K562 (cell line): Measurements from ENCODE around the gene RELL1. TPM values are rescaled to one million over a fixed set of nuclear protein-coding genes. Genes with fewer than 3 reads are reported as not detected.

Source experiments
- ATAC-seq: fragments of 200-7000 bp; cut with Tn5 transposase; 3 replicates; pipeline ENCODE4 v1.9.1; 2020; ENCODE audit warnings: moderate library complexity
- BruUV-seq: library from RNA; stranded (reverse); fragments of 400-500 nt; replicated peaks from 2 replicates; lab custom pipeline; 2021; lab: Mats Ljungman, UMichigan
- CTCF ChIA-PET: fragments of 300-600 bp; formaldehyde crosslinking; extraction: SDS; loops from one replicate; lab custom pipeline; 2021; ENCODE audit warnings: low intra/inter-chr PET ratio; lab: Yijun Ruan, JAX
- POLR2A ChIA-PET: fragments of 300-600, 350-650 bp; sonication (Branson Sonifier 250); formaldehyde crosslinking; extraction: SDS; loops from one replicate; lab custom pipeline; 2021; ENCODE audit warnings: antibody characterized with exemption, inconsistent platforms; lab: Yijun Ruan, JAX
- DNase-seq, 4 experiments: peaks; one replicate each; pipeline versions ENCODE4 v3.0.0 to v3.0.0-alpha.2; 2011 to 2018; ENCODE audit warnings: low spot score in 3 of 4, mixed read lengths in 3 of 4; ENCODE audit errors: extremely low read depth in 1 of 4
- FAIRE-seq: peaks from 2 replicates; lab custom pipeline; 2011; peaks lifted over from hg19 to GRCh38; lab: Jason Lieb, UNC
- H2AFZ ChIP-seq: 2 replicates; pipeline ENCODE4 v1.6.0; 2011; ENCODE audit warnings: low read depth, low read length, control low read depth, inconsistent platforms
- H3K27ac ChIP-seq: fragments of 200-600 bp; 3 replicates; pipeline ENCODE4 v1.8.0; 2011; ENCODE audit warnings: low read depth, mild to moderate bottlenecking, control low read depth, inconsistent platforms, low read length, moderate library complexity, mixed read lengths; ENCODE audit errors: extremely low read depth
- H3K27me3 ChIP-seq, 2 experiments: fragments of 300-600 bp in 1 of 2; 2 replicates in 1 of 2; 3 replicates in 1 of 2; pipeline versions ENCODE4 v1.6.0 to v1.8.0; 2011; ENCODE audit warnings: inconsistent platforms in 2 of 2, low read length in 2 of 2, mild to moderate bottlenecking in 1 of 2, mixed read lengths in 1 of 2, moderate library complexity in 1 of 2; ENCODE audit not compliant: control insufficient read depth in 2 of 2, insufficient read depth in 2 of 2
- H3K36me3 ChIP-seq: fragments of 300-600 bp; 3 replicates; pipeline ENCODE4 v1.8.0; 2011; ENCODE audit warnings: mild to moderate bottlenecking, low read length, inconsistent platforms; ENCODE audit not compliant: control insufficient read depth, insufficient read depth
- H3K4me1 ChIP-seq, 2 experiments: fragments of 200-600 bp in 1 of 2; replicated peaks in 1 of 2; 2 replicates in 1 of 2; 3 replicates in 1 of 2; pipeline versions ENCODE4 v1.5.1 to v1.8.0; 2011; ENCODE audit warnings: inconsistent platforms in 2 of 2, low read length in 2 of 2, mild to moderate bottlenecking in 1 of 2, mixed read lengths in 1 of 2, moderate library complexity in 1 of 2; ENCODE audit not compliant: control insufficient read depth in 2 of 2, insufficient read depth in 2 of 2
- H3K4me2 ChIP-seq: 2 replicates; pipeline ENCODE4 v1.6.1; 2011; ENCODE audit warnings: low read length, control low read depth, inconsistent platforms, mixed read lengths; ENCODE audit not compliant: insufficient read depth
- H3K4me3 ChIP-seq: fragments of 200-600 bp; sonication (generic), shearing (Covaris generic); 2 replicates; pipeline ENCODE4 v1.5.1; 2016; ENCODE audit warnings: control low read depth, inconsistent platforms
- H3K79me2 ChIP-seq: fragments of 200-600 bp; 3 replicates; pipeline ENCODE4 v1.8.0; 2011; ENCODE audit warnings: low read length, inconsistent platforms; ENCODE audit not compliant: control insufficient read depth, insufficient read depth
- H3K9ac ChIP-seq, 2 experiments: 2 replicates each; pipeline versions ENCODE4 v1.6.0 to v1.6.1; 2011; ENCODE audit warnings: low read depth in 2 of 2, low read length in 2 of 2, control low read depth in 1 of 2, inconsistent platforms in 1 of 2, mild to moderate bottlenecking in 1 of 2, mixed read lengths in 1 of 2; ENCODE audit not compliant: insufficient read depth in 1 of 2
- H3K9me1 ChIP-seq: one replicate; pipeline ENCODE4 v1.6.0; 2011; ENCODE audit warnings: inconsistent platforms, mild to moderate bottlenecking, low read length, moderate library complexity; ENCODE audit not compliant: control insufficient read depth, insufficient read depth
- H3K9me3 ChIP-seq: replicated peaks from 2 replicates; pipeline ENCODE4 v1.5.1; 2011; ENCODE audit warnings: low read depth, low read length, inconsistent platforms; ENCODE audit not compliant: control insufficient read depth, insufficient read depth
- H4K20me1 ChIP-seq: replicated peaks from 2 replicates; pipeline ENCODE4 v1.6.1; 2011; ENCODE audit warnings: low read length, inconsistent platforms, mixed read lengths; ENCODE audit not compliant: control insufficient read depth, insufficient read depth
- BMI1 ChIP-seq: fragments of 150-350 bp; IDR thresholded peaks from 2 replicates; pipeline ENCODE4 v1.6.1; 2014; ENCODE audit warnings: low read length
- BRF1 ChIP-seq: IDR thresholded peaks from 3 replicates; pipeline ENCODE4 v1.6.1; 2011; ENCODE audit warnings: borderline replicate concordance, mild to moderate bottlenecking; ENCODE audit not compliant: insufficient read length; ENCODE audit errors: extremely low read depth
- ETS1 ChIP-seq: conservative IDR thresholded peaks from 2 replicates; pipeline ENCODE4 v1.6.1; 2011; ENCODE audit warnings: low read depth, mild to moderate bottlenecking, low read length; ENCODE audit not compliant: control insufficient read depth
- HDAC1 ChIP-seq, 2 experiments: fragments of 450-650 bp; IDR thresholded peaks; 2 replicates each; pipeline ENCODE4 v1.6.1; 2016 to 2017; ENCODE audit warnings: inconsistent platforms in 1 of 2, mild to moderate bottlenecking in 1 of 2, moderate library complexity in 1 of 2
- KAT2B ChIP-seq: IDR thresholded peaks from one replicate; pipeline ENCODE4 v1.6.1; 2012; ENCODE audit warnings: low read depth, mild to moderate bottlenecking, control low read depth, inconsistent platforms, low read length, moderate library complexity
- MED1 ChIP-seq: sonication (generic); formaldehyde crosslinking; IDR thresholded peaks from 2 replicates; pipeline ENCODE4 v1.8.1; 2023; ENCODE audit warnings: missing genetic modification reagents, borderline replicate concordance
- PHTF2 ChIP-seq: fragments of 250-450 bp; sonication (Bioruptor Pico); IDR thresholded peaks from 2 replicates; pipeline ENCODE4 v1.5.0; 2021; ENCODE audit warnings: mild to moderate bottlenecking
- PML ChIP-seq: IDR thresholded peaks from 2 replicates; pipeline ENCODE4 v1.6.1; 2012; ENCODE audit warnings: low read length, inconsistent platforms
- PTTG1 ChIP-seq: fragments of 450-650 bp; IDR thresholded peaks from 2 replicates; pipeline ENCODE4 v1.6.1; 2016; ENCODE audit warnings: low read depth, mild to moderate bottlenecking, missing genetic modification characterization, missing compliant biosample characterization
- RNF2 ChIP-seq: sonication (generic); IDR thresholded peaks from 2 replicates; pipeline ENCODE4 v1.6.1; 2016
- SAP30 ChIP-seq: fragments of 200-600 bp; sonication (generic); IDR thresholded peaks from 2 replicates; pipeline ENCODE4 v1.6.1; 2012; ENCODE audit warnings: borderline replicate concordance, low read depth, mild to moderate bottlenecking, moderate library complexity, low read length, control low read depth, inconsistent platforms; ENCODE audit not compliant: insufficient read depth, poor library complexity, severe bottlenecking
- SETDB1 ChIP-seq: IDR thresholded peaks from one replicate; pipeline ENCODE4 v1.6.1; 2012; ENCODE audit warnings: low read length, control low read depth, inconsistent platforms
- TAF15 ChIP-seq: fragments of 200-400 bp; formaldehyde crosslinking; IDR thresholded peaks from 2 replicates; pipeline ENCODE4 v1.6.1; 2017; ENCODE audit warnings: mild to moderate bottlenecking, low read depth, low read length, moderate library complexity
- ZFP1 ChIP-seq: fragments of 450-650 bp; formaldehyde crosslinking; IDR thresholded peaks from 2 replicates; pipeline ENCODE4 v1.4.0; 2020; ENCODE audit warnings: mild to moderate bottlenecking, mixed read lengths
- ZNF124 ChIP-seq: sonication (generic); formaldehyde crosslinking; IDR thresholded peaks from 2 replicates; pipeline ENCODE4 v1.8.1; 2022; ENCODE audit warnings: missing genetic modification reagents
- ZNF224 ChIP-seq: sonication (generic); formaldehyde crosslinking; IDR thresholded peaks from 2 replicates; pipeline ENCODE4 v1.8.0; 2022; ENCODE audit warnings: mild to moderate bottlenecking, missing genetic modification reagents
- WGBS: fragments of 100-300 bp; shearing (Covaris generic); methylation state at CpG from one replicate; pipeline ENCODE4 v1.1.6; 2016; ENCODE audit warnings: low coverage, mixed read lengths; ENCODE audit not compliant: insufficient coverage; ENCODE audit errors: missing lambda C conversion rate; 5-methylcytosine and 5-hydroxymethylcytosine counted together
- in situ Hi-C: fragments of 300-500 bp; cut with MboI; formaldehyde crosslinking; loops from 4 replicates; pipeline ENCODE4 v1.15.0; 2018; ENCODE audit warnings: inconsistent platforms, mixed read lengths
- intact Hi-C: fragments of 100-400 bp; cut with micrococcal nuclease; formaldehyde crosslinking; loops from 2 replicates; pipeline ENCODE4 v1.14.2; 2022
- polyA plus RNA-seq, 8 experiments: library from polyadenylated mRNA; depleted of rRNA in 4 of 8; stranded (reverse) in 5 of 8; unstranded in 3 of 8; fragments of >200 nt; fragmentation: Nextera tagmentation in 2 of 8; fragmentation: Illumina TruSeq in 1 of 8; extraction: Ambion mirVana in 2 of 8; extraction: Trizol in 1 of 8; gene quantifications; 2 replicates each; pipeline versions ENCODE4 v1.2.1 to v1.2.3, GENCODE V29; 2011 to 2014; ENCODE audit warnings: inconsistent platforms in 1 of 8, missing spikeins in 1 of 8
- total RNA-seq, 7 experiments: library from RNA; depleted of rRNA in 6 of 7; stranded (reverse); fragments of >200 nt in 6 of 7; fragmentation: Illumina TruSeq in 2 of 7; extraction: Trizol in 2 of 7; gene quantifications; 2 replicates each; pipeline versions ENCODE4 v1.2.1 to v1.2.3, GENCODE V29; 2011 to 2021; ENCODE audit warnings: low replicate concordance in 1 of 7
- TF ChIP-seq, protein P1 (sequence below): fragments of 450-650 bp; IDR thresholded peaks from 2 replicates; pipeline ENCODE4 v1.7.0; 2016; ENCODE audit warnings: borderline replicate concordance
- TF ChIP-seq, protein P2 (sequence below): fragments of 250-450 bp; sonication (Bioruptor Pico); IDR thresholded peaks from 2 replicates; pipeline ENCODE4 v1.8.0; 2022; ENCODE audit warnings: inconsistent platforms

Gene RELL1
- total and polyA plus RNA-seq, 9 of the 15 experiments (the other 6 are each of a cell fraction or from before 2014, with no cell fraction given): 0.06 to 3.5 (median 1.7) TPM; not detected in 1

DNA sequence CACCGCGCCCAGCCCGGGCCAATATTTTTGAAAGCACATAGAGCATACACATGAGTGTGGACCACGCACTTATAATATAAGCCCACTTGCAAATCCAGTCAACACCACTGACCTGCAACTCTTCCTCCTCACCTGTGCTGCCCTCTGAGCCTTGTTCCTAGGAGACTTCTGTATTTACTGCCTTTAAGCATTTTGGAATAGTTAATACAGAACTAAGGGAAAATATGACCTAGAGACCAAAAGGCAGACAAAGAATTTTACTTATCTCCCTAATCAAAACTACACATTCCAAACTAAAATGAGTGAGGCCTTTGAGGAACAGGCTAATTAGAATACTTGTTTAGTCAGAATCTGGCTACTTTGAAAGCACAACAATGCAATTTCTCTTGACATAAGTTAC, 89.1 kb downstream of the RELL1 start:
- H3K36me3 ChIP-seq: no peaks in the 10 kb centered on the region
- intact Hi-C loops (no loop called here), in situ Hi-C loops (no loop called here)
- no peak overlapping the region for H2AFZ ChIP-seq
- H3K4me2 ChIP-seq: no peak overlapping the region
- no peaks in the 10 kb centered on the region for H3K9me3 ChIP-seq
- H3K9me1 ChIP-seq: no peaks in the 10 kb centered on the region
- 23% methylated on average over 4 of the region's 4 CpGs for WGBS
- FAIRE-seq (no peak), ATAC-seq (no peak), DNase-seq (no peak)
- H3K79me2 ChIP-seq: no peaks in the 10 kb centered on the region
- peaks cover 3 to 7% of the 10 kb centered on the region in 2 experiments; a peak in 2 of 5 replicates for H3K27me3 ChIP-seq
- no peaks in the 10 kb centered on the region for H3K4me1 ChIP-seq
- no TSS peak for BruUV-seq
- CTCF ChIA-PET: no interaction called here
- no peak overlapping the region for H3K9ac ChIP-seq
- no peaks in the 10 kb centered on the region for H4K20me1 ChIP-seq
- H3K27ac ChIP-seq: no peak overlapping the region
- H3K4me3 ChIP-seq: no peak overlapping the region
- POLR2A ChIA-PET: no interaction called here
- no peak for TF ChIP-seq ZFP1 (CRISPR knock-in tag)
- TF ChIP-seq RNF2: no peak
- TF ChIP-seq, protein P1, sequence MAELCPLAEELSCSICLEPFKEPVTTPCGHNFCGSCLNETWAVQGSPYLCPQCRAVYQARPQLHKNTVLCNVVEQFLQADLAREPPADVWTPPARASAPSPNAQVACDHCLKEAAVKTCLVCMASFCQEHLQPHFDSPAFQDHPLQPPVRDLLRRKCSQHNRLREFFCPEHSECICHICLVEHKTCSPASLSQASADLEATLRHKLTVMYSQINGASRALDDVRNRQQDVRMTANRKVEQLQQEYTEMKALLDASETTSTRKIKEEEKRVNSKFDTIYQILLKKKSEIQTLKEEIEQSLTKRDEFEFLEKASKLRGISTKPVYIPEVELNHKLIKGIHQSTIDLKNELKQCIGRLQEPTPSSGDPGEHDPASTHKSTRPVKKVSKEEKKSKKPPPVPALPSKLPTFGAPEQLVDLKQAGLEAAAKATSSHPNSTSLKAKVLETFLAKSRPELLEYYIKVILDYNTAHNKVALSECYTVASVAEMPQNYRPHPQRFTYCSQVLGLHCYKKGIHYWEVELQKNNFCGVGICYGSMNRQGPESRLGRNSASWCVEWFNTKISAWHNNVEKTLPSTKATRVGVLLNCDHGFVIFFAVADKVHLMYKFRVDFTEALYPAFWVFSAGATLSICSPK: no peak
- TF ChIP-seq ZNF224 (CRISPR knock-in tag): no peak
- no peak for TF ChIP-seq PML
- no peak for TF ChIP-seq ZNF124
- no peak for TF ChIP-seq PHTF2
- TF ChIP-seq PTTG1 (tag): no peak
- no peak for TF ChIP-seq BRF1
- TF ChIP-seq BMI1: no peak
- TF ChIP-seq, protein P2, sequence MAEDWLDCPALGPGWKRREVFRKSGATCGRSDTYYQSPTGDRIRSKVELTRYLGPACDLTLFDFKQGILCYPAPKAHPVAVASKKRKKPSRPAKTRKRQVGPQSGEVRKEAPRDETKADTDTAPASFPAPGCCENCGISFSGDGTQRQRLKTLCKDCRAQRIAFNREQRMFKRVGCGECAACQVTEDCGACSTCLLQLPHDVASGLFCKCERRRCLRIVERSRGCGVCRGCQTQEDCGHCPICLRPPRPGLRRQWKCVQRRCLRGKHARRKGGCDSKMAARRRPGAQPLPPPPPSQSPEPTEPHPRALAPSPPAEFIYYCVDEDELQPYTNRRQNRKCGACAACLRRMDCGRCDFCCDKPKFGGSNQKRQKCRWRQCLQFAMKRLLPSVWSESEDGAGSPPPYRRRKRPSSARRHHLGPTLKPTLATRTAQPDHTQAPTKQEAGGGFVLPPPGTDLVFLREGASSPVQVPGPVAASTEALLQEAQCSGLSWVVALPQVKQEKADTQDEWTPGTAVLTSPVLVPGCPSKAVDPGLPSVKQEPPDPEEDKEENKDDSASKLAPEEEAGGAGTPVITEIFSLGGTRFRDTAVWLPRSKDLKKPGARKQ (CRISPR knock-in tag): no peak
- TF ChIP-seq TAF15: no peak
- no peak for TF ChIP-seq ETS1
- TF ChIP-seq SETDB1: no peak
- TF ChIP-seq HDAC1 (IDR thresholded peaks at IDR 0.05): no peak
- no peak for TF ChIP-seq MED1 (CRISPR knock-in tag)
- TF ChIP-seq KAT2B: no peak
- no peak for TF ChIP-seq SAP30
